Muscle of back (tissue), 11 donors: ENCODE data around the gene TMPRSS9. TPM values are rescaled to one million over a fixed set of nuclear protein-coding genes. Genes with fewer than 3 reads are reported as not detected.
"Not testable (repeated sequence)": the region's sequence is repeated elsewhere in the genome, so short reads cannot be mapped to it uniquely, and the experiment has no call there.

Experiments
- DNase-seq, 3 donors: peaks; one replicate each; pipeline versions ENCODE4 v3.0.0 to v3.0.0-alpha.2; 2013
- polyA plus RNA-seq, 10 donors: library from polyadenylated mRNA; unstranded; fragments of 120-200 nt; gene quantifications; one replicate each; pipeline ENCODE4 v1.2.1, GENCODE V29; 2013; ENCODE audit not compliant: insufficient read length in 10 of 10

Gene TMPRSS9
- polyA plus RNA-seq, 10 donors: 0.11 to 0.64 (median 0.17) TPM

DNA sequence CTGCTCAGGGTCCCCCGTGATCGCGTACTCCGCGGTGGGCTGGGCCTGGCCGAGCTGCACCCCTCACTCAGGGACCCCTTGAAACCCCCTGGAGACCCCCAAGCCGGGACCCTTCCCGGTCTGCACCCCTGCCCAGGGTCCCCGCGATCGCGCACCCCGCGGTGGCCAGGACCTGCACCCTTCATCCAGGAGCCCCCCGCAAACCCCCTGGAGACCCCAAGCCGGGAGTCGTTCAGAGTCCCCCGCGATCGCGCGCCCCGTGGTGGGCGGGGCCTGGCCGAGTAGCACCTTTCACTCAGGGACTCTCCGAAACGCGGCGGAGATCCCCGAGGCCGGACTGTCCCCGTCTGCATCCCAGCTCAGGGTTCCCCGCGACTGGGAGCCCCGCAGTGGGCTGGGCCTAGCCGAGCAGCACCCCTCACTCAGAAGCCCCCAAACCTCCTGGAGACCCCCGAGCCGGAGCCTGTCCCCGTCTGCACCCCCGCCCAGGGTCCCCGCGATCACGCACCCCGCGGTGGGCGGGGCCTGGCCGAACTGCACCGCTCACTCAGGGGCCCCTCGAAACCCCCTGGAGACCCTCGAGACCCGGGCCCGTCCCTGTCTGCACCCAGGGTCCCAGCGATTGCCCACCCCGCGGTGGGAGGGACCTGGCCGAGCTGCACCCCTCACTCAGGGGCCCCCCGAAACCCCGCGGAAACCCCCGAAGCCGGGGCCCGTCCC lies 95.9 kb downstream of the TMPRSS9 start:
- DNase-seq: no peak

DNA sequence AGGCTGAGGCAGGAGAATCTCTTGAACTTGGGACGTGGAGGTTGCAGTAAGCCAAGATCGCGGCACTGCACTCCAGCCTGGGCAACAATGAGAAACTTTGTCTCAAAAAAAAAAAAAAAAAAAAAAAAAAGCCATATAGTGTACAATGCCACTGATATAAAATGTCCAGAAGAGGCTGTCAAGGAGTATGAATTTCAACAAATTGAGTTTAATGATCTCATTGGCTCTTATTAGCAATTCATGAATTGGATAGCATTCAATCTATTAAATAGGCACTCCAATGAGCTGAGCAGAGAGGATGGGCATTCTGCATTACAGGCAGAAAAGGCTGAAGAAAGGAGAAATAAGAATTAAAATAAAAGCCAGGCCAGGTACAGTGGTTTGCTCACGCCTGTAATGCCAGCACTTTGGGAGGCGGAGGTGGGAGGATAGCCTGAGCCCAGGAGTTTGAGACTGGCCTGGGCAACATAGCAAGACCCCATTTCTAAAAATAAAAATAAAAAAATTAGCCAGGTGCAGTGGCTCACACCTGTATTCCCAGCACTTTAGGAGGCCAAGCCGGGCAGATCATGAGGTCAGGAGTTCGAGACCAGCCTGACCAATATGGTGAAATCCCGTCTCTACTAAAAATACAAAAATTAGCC lies 97.5 kb downstream of the TMPRSS9 start:
- no peak for DNase-seq

DNA sequence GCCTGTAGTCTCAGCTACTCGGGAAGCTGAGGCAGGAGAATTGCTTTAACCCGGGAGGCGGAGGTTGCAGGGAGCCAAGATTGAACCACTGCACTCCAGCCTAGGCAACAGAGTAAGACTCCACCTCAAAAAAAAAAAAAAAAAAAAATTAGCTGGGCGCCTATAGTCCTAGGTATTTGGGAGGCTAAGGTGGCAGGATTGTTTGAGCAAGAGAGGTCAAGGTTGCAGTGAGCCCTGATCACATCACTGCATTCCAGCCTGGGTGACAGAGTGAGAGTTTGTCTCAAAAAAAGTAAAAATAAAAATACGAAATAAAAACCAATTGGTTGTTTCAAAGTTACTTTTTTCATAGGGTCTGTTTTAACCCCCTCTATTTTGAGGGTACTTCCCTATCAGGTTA lies 98.0 kb downstream of the TMPRSS9 start:
- no peak for DNase-seq

DNA sequence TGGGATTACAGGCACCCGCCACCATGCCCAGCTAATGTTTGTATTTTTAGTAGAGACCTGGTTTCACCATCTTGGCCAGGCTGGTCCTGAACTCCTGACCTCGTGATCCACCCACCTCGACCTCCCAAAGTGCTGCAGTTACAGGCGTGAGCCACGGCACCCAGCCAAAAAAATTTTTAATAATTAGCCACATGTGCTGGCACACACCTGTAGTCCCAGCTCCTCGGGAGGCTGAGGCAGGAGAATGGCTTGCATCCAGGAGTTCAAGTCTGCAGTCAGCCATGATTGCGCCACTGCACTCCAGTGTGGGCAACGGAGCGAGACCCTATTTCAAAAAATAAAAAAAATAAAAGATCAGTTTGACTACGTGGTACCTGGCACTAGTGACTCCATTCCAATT lies 98.7 kb downstream of the TMPRSS9 start:
- DNase-seq: not testable (repeated sequence)

DNA sequence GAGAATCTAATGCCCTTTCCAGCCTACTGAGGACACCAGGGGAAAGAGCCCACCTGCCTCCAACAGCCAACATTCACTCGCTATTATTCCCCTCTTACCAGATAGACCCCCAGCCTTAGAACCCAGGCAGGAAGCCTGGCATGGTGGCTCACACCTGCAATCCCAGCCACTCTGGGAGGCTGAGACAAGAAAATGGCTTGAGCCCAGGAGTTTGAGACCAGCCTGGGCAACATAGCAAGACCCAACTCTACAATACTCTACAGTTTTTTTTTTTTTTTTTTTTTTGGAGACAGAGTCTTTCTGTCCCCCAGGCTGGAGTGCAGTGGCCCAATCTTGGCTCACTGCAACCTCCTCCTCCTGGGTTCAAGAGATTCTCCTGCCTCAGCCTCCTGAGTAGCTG lies 100.2 kb downstream of the TMPRSS9 start:
- DNase-seq: no peak

DNA sequence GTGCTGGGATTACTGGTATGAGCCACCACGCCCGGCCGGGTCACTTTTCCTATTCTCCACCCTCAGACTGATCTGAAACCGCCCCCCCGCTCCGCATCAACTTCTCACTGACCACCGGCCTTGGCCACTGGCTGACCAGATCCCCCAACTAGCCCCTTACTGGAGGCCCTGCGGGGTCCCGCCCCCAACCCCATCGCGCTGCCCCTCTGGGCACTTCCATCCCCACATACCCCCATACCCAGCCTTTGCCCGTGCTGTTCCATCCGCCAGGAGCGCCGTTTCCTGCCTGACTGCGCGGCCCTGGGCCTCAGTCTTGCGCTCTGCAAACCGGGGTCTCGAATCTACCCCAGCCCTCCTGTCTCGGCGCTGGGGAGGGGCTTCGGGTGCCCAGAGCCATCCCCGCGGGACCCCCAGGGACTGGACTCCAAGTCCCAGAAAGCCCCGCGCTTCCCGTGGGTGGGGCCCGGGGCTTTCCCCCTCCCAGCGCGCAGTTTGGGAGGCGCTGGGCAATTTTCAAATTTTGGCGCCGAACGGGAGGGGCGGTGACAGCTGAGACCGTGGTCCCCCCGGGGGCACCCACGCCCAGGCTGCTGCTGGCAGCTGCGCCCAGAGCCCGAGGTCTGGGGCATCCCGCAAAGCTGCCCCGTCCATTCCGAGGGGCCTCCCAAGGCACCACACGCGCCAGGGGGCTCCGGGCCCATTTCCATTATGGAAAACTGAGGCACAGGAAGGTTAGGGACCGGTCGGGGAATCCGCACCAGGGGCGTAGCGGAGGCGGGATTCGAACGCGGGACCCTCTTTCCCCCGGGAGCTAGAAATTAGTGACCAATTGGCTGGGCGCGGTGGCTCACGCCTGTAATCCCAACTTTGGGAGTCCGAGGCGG lies 101.9 kb downstream of the TMPRSS9 start:
- peak; percentile 74 to 89 (median 79) for DNase-seq

DNA sequence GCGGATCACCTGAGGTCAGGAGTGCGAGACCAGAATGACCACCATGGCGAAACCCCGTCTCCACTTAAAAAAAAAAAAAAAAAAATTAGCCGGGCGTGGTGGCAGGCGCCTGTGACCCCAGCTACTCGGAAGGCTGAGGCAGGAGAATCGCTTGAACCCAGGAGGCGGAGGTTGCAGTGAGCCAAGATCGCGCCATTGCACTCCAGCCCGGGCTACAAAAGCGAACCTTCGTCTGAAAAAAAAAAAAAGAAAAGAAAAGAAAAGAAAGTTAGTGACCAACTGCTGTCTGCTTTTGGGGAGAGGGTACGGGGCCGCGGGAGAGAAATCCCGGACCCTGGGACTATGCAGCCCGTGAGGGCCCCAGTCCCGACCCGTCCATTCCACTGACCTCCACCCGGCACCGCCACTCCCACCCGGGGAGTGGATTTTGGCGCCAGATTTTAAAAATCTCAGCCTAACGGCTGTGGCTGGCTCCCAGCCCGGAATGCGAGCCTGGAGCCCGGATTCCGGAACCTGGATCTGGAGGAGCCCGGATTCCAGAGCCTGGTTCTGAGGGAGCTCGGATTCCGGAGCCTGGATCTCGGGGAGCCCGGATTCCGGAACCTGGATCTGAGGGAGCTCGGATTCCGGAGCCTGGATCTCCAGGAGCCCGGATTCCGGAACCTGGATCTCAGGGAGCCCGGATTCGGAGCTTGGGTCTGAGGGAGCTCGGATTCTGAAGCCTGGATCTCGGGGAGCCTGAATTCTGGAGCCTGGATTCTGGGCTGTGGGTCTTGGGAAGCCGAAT lies 102.8 kb downstream of the TMPRSS9 start:
- peak; percentile 93 to 98 (median 97) for DNase-seq

DNA sequence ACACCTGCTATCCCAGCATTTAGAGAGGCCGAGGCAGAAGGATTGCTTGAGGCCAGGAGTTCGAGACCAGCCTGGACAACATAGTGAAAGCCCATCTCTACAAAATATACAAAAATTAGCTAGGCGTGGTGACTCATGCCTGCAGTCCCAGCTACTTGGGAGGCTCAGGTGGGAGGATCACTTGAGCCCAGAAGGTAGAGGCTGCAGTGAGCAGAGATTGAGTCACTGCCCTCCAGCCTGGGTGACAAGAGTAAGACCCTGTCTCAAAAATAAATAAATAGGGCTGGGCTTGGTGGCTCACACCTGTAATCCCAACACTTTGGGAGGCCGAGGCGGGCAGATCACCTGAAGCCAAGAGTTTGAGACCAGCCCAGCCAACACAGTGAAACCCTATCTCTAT lies 103.6 kb downstream of the TMPRSS9 start:
- not testable (repeated sequence) for DNase-seq

DNA sequence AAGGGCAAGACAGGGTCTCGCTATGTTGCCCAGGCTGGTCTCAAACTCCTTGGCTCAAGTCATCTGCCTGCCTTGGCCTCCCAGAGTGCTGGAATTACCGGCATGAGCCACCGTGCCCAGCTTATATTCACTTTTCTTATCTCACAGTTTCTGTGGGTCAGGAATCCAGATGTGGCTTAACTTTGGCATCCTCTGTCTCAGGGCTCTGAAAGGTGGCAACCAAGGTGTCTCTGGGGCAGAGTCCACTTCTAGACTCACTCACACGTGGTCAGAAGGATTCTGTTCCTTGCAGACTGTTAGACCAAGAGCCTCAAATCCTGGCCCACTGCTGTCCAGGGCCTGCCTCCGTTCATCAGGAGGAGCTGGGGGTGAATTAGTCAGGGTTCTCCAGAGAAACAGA lies 104.3 kb downstream of the TMPRSS9 start:
- DNase-seq: no peak

DNA sequence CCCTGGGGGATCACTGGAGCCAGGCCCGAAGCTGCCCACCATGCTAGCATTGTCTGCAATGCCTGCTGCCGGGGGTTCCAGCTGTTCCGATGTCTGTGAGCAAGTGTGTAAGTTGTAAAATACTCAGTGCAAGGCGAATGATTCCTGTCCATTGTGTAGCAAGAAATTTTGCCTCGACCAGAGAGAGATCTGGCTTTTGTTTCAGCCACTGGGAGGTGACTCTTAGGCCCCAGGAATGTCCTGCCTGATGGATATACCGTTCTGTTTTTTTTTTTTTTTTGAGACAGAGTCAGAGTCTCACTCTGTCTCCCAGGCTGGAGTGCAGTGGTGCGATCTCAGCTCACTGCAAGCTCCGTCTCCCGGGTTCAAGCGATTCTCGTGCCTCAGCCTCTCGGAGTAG lies 108.5 kb downstream of the TMPRSS9 start:
- DNase-seq: no peak

DNA sequence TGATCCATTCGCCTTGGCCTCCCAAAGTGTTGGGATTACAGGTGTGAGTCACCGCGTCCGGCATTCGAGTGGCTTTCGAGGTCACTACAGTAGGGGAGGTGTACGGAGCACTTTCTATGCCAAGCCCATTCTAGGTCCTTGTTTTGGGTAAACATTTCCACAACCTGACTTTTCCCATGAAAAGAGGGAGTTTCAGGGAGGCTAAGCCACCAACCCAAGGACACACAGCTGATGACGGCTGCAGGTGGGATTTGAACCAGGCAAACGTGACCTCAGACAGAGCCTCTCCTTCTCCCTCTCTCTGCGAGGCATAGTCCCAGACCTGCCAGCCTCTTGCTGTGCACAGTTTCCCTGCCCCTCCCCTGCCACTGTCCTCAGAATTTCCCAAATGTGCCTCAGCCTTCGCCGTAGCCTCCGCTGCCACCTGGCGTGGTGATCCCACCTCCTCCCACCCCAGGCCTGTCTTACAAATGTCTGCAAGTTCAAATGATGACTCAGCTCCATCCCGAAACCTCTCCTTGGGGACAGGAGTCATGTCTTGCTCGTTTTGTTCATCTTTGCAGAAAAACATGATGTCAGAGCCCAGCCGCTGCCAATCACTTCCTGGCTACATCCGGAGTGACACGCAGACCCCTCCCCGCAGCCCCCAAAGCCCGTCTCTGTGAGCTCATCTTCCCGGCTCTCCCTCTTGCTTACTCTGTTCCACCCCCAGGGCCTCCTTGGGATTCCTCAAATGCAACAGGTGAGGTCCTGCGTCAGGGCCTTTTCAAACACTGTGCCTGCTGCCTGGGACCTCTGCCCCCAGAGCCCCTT lies 109.2 kb downstream of the TMPRSS9 start:
- DNase-seq: peak in 2 of 3 donors; percentile 74 to 88

DNA sequence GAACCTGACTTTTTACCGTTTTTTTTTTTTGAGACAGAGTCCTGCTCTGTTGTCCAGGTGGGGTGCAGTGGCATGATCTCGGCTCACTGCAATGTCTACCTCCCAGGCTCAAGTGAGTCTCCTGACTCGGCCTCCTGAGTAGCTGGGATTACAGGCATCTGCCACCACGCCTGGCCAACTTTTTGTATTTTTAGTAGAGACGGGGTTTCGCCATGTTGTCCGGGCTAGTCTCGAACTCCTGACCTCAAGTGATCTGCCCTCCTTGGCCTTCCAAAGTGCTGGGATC lies 109.8 kb downstream of the TMPRSS9 start:
- DNase-seq: not testable (repeated sequence)

DNA sequence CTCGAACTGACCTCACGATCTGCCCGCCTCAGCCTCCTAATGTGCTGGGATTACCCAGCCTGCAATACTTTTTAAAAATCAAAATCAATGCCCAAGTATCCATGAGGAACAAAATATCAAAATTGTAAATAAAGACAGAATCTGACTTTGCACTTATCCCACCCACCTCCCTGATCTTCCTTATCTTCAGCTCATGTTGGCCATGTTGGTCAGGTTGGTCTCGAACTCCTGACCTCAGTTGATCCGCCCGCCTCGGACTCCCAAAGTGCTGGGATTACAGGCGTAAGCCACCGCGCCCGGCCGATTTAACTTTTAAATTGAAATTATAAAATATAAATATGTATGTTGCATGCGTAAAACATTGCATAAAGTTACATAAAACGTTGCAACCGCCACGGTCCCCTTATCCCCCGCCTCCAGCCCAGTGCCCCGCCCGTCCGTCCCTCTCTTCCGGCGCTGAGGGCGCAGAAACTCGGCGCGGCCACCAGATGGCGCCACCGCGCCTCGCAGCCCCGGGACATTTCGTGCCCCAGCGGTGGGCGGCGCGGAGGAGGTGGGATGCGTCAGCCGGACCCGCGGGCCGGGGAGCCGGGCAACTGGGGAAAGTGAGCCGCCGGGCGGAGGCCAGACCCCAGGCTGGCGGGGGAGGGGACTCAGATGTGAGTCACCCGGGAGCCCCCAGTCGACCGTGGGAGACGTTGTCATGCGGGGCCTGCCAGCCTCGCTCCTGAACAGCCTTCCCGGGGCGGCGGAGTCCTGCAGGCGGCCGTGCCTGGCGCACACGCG lies 114.4 kb downstream of the TMPRSS9 start:
- peak; percentile 87 to 94 (median 92) for DNase-seq

DNA sequence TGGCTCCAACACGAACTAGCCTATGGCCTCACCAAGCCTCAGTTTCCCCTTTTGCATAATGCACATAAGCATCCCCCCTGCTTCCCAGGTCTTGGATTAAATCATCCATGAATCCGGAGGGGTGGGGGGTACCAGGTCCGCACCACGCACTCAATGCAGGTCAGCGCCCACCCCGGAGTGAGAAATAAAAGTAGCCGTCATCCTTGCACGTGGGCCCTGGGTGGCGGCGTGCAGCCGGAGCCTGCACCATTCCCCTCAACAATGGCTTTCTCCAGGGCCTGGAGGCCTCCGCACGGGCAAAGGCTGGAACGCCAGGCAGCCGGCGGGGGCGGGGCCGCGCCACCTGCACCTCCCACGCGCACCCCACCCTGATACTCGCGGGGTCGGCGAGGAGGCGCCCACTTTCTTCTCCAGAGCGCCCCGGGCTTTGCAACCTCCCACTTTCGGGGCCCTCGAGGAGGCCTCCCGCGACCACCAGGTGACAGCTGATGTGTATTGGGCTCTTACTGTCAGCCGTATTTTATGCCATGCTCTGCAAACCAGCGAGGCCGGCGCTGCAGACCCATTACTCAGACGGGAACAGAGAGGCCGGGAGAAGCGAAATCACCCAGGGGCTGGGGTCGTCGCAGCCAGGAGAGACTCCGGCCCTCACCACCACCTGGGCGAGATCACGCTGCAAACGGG lies 115.1 kb downstream of the TMPRSS9 start:
- peak in 1 of 3 donors; percentile 41 for DNase-seq

Other genes with a start within 250 kb of the TMPRSS9 start
- gene AP3D1, start 208.7 kb upstream of the TMPRSS9 start, polyA plus RNA-seq: 10 to 100 TPM; 52.0 to 77.1 (median 62.3) TPM
- 10 to 100 TPM; 17.3 to 22.6 (median 20.4) TPM for gene DOT1L, start 196.3 kb upstream of the TMPRSS9 start, polyA plus RNA-seq
- gene PLEKHJ1, start 123.9 kb upstream of the TMPRSS9 start, polyA plus RNA-seq: 10 to 100 TPM; 46.6 to 83.3 (median 62.3) TPM
- 10 to 100 TPM; 48.0 to 78.1 (median 59.7) TPM for gene SF3A2, start 123.4 kb upstream of the TMPRSS9 start, polyA plus RNA-seq
- 1 to 10 TPM; 1.4 to 6.6 (median 3.0) TPM for gene AMH, start 110.9 kb upstream of the TMPRSS9 start, polyA plus RNA-seq
- gene JSRP1, start 103.8 kb upstream of the TMPRSS9 start, polyA plus RNA-seq: 10 to 100 TPM; 46.9 to 73.3 (median 52.7) TPM
- under 1 TPM in 8 of 10 donors, not detected in 2; 0.05 to 0.24 (median 0.09) TPM for gene PEAK3, start 78.1 kb upstream of the TMPRSS9 start, polyA plus RNA-seq
- under 1 TPM in 4 of 10 donors, not detected in 6; 0.05 to 0.27 (median 0.09) TPM for gene LINGO3, start 52.1 kb upstream of the TMPRSS9 start, polyA plus RNA-seq
- gene LSM7, start 31.7 kb upstream of the TMPRSS9 start, polyA plus RNA-seq: 100 to 1,000 TPM in 1 of 10 donors, 10 to 100 TPM in 9; 51.1 to 113 (median 65.5) TPM
- 10 to 100 TPM; 18.7 to 52.0 (median 35.8) TPM for gene SPPL2B, start 31.6 kb upstream of the TMPRSS9 start, polyA plus RNA-seq
- gene TIMM13, start 67.3 kb downstream of the TMPRSS9 start, polyA plus RNA-seq: 100 to 1,000 TPM in 2 of 10 donors, 10 to 100 TPM in 8; 56.2 to 113 (median 73.8) TPM
- 100 to 1,000 TPM in 1 of 10 donors, 10 to 100 TPM in 9; 46.0 to 112 (median 63.7) TPM for gene LMNB2, start 96.7 kb downstream of the TMPRSS9 start, polyA plus RNA-seq
- 10 to 100 TPM in 7 of 10 donors, 1 to 10 TPM in 3; 5.8 to 34.0 (median 10.3) TPM for gene GADD45B, start 115.9 kb downstream of the TMPRSS9 start, polyA plus RNA-seq